Measurements from ENCODE around the gene CLEC1B.
"Not testable (repeated sequence)": the region's sequence is repeated elsewhere in the genome, so short reads cannot be mapped to it uniquely, and the experiment has no call there.

Gene CLEC1B

GRCh38 chr12:10012630-10013330, 13.9 kb upstream of the CLEC1B start:
- H3K27ac ChIP-seq: no peak overlapping the region

GRCh38 chr12:10001171-10001776, 2.4 kb upstream of the CLEC1B start:
- no peak overlapping the region for H3K27ac ChIP-seq
- no peak for TF ChIP-seq ZFX (IDR thresholded peaks at IDR 0.05; ENCODE audit: borderline replicate concordance)
- no peak for TF ChIP-seq CTCF (IDR thresholded peaks at IDR 0.05)

More at GRCh38 chr12:10012630-10013330, 13.9 kb upstream of the CLEC1B start:
- TF ChIP-seq ZFX (IDR thresholded peaks at IDR 0.05; ENCODE audit: borderline replicate concordance) (no peak), CTCF (IDR thresholded peaks at IDR 0.05) (no peak)

DNA sequence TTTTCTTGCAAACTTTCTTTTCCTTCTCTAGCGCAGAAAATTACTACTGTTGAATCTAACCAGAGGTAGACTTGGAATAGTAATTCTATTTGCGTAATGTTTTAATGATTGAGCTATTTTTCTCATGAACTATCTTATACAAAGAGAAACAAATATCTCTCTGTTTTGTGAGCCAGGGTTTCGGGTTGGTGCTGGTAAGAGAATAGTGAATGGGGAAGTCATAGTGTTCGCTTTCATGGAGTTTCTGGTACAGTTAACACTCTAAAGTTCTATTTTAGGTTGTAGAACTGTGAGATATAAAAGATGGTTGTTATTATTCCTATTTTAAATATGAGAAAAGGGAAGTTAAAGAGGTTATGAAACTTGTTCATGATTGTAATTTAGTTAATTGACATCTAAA, 6.6 kb downstream of the CLEC1B start:
- no peak overlapping the region for H3K27ac ChIP-seq
- TF ChIP-seq ZFX (IDR thresholded peaks at IDR 0.05; ENCODE audit: borderline replicate concordance): no peak
- no peak for TF ChIP-seq CTCF (IDR thresholded peaks at IDR 0.05)

GRCh38 chr12:9991876-9992275, 7.0 kb downstream of the CLEC1B start:
- no peak overlapping the region for H3K27ac ChIP-seq
- TF ChIP-seq CTCF (IDR thresholded peaks at IDR 0.05) (no peak), ZFX (IDR thresholded peaks at IDR 0.05; ENCODE audit: borderline replicate concordance) (no peak)

- no peak overlapping the region for H3K27ac ChIP-seq
- TF ChIP-seq ZFX (IDR thresholded peaks at IDR 0.05; ENCODE audit: borderline replicate concordance): no peak
- TF ChIP-seq CTCF (IDR thresholded peaks at IDR 0.05): no peak
Observed at GRCh38 chr12:9980126-9980525, 18.8 kb downstream of the CLEC1B start.

DNA sequence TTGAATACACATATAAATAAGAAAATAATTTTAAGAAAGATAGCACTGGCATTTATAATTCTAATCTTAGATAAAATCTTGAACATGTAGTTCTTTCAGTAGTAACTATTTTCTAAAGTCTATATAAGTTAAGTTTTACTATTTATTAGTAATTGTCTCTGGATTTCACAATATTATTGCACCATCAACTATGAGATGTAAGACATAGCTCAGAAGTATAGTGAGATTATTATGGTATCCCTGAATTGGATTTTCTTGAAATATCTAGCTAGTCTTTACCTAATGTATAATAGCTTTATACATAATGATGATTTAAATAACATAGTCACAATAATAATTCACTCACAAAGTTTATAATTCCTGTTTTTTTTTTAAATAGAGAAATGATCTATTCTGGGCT, 21.0 kb downstream of the CLEC1B start:
- no peak overlapping the region for H3K27ac ChIP-seq
- TF ChIP-seq CTCF (IDR thresholded peaks at IDR 0.05) (no peak), ZFX (IDR thresholded peaks at IDR 0.05; ENCODE audit: borderline replicate concordance) (no peak)

DNA sequence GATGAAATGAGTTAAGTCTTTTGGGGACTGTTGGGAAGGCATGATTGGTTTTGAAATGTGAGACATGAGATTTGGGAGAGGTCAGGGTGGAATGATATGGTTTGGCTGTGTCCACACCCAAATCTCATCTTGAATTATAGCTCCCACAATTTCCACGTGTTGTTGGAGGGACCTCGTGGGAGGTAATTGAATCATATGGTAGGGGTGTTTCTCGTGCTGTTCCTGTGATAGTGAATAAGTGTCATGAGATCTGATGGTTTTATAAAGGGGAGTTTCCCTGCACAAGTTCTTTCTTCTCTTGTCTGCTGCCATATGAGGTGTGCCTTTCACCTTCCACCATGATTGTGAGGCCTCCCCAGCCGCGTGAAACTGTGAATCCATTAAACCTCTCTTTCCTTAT, 22.3 kb downstream of the CLEC1B start:
- H3K27ac ChIP-seq: not testable (repeated sequence)
